Gastroesophageal sphincter (tissue), 4 donors: ENCODE measurements around the gene PSME4. TPM values are rescaled to one million over a fixed set of nuclear protein-coding genes. Genes with fewer than 3 reads are reported as not detected.
"Not testable (repeated sequence)": the region's sequence is repeated elsewhere in the genome, so short reads cannot be mapped to it uniquely, and the experiment has no call there.

Experiments used
- ATAC-seq: fragments of 150-250 bp; one replicate; pipeline ENCODE4 v1.9.1; 2016; ENCODE audit warnings: mild to moderate bottlenecking, moderate library complexity
- H3K27ac ChIP-seq, 4 donors: fragments of 200-600 bp; sonication (generic) in 3 of 4; 1 replicate in 3 of 4; 2 replicates in 1 of 4; pipeline ENCODE4 v1.5.1; 2016 to 2019
- H3K27me3 ChIP-seq: fragments of 200-600 bp; sonication (generic); one replicate; pipeline ENCODE4 v1.5.1; 2019
- H3K36me3 ChIP-seq, 2 donors: fragments of 200-600 bp; sonication (generic); one replicate each; pipeline ENCODE4 v1.5.1; 2019; ENCODE audit warnings: control low read depth in 1 of 2
- H3K4me1 ChIP-seq, 3 donors: fragments of 200-600 bp; sonication (generic); 1 replicate in 2 of 3; 2 replicates in 1 of 3; pipeline ENCODE4 v1.5.1; 2016 to 2019; ENCODE audit warnings: control low read depth in 2 of 3
- H3K4me3 ChIP-seq, 2 donors: fragments of 200-600 bp; sonication (generic); one replicate each; pipeline ENCODE4 v1.5.1; 2019; ENCODE audit warnings: mild to moderate bottlenecking in 1 of 2, moderate library complexity in 1 of 2
- H3K9me3 ChIP-seq, 3 donors: fragments of 200-600 bp; sonication (generic); one replicate each; pipeline ENCODE4 v1.5.1; 2017 to 2019; ENCODE audit warnings: control low read depth in 2 of 3
- CTCF ChIP-seq, 4 experiments: fragments of 200-600 bp in 2 of 4; fragments of 450-650 bp in 2 of 4; sonication (generic) in 1 of 4; IDR thresholded peaks; one replicate each; pipeline ENCODE4 v1.5.1; 2017 to 2019; ENCODE audit warnings: antibody characterized with exemption in 4 of 4, mild to moderate bottlenecking in 2 of 4, moderate library complexity in 2 of 4
- EP300 ChIP-seq: sonication (generic); formaldehyde crosslinking; IDR thresholded peaks from one replicate; pipeline ENCODE4 v1.6.1; 2017; ENCODE audit warnings: antibody characterized with exemption, mild to moderate bottlenecking
- POLR2A ChIP-seq, 2 donors: fragments of 450-650 bp; IDR thresholded peaks; one replicate each; pipeline ENCODE4 v1.6.1; 2017; ENCODE audit warnings: antibody characterized with exemption in 2 of 2, mild to moderate bottlenecking in 2 of 2, moderate library complexity in 1 of 2
- POLR2AphosphoS5 ChIP-seq: sonication (generic); formaldehyde crosslinking; IDR thresholded peaks from one replicate; pipeline ENCODE4 v1.6.1; 2017; ENCODE audit warnings: antibody characterized with exemption
- WGBS, 2 donors: methylation state at CpG; one replicate each; pipeline ENCODE4 v1.1.5; 2018; ENCODE audit warnings: low coverage in 1 of 2; 5-methylcytosine and 5-hydroxymethylcytosine counted together
- total RNA-seq, 4 donors: library from RNA; depleted of rRNA; stranded (reverse); fragments of >200 nt; gene quantifications; one replicate each; pipeline ENCODE4 v1.1.0, GENCODE V29; 2016

Gene PSME4
- total RNA-seq, 4 donors from 2014 or later: 44.8 to 58.2 (median 49.4) TPM

DNA sequence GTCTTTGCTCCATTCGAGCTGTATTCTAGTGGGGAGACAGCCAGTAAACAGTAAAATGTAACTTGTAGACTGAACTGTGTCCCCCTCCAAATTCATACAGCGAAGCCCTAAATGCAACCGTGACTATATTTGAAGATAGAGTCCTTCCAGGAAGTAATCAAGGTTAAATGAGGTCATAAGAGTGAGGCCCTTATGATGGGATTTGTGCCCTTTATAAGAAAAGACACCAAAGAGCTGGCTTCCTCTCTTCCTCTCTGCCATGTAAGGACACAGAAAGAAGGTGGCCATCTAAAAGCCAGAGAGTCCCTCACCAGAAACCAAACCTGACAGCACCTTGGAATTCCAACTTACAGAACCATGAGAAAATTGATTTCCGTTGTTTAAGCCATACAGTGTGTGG is 142.5 kb downstream of the PSME4 start:
- 95 to 100% methylated on average over 1 to 4 of the region's 4 CpGs for WGBS, 2 donors

GRCh38 chr2:53827398-53828175 is 143.2 kb downstream of the PSME4 start:
- Histone ChIP-seq H3K27me3 (no peaks in the 10 kb centered on the region), H3K4me1 (peaks cover 0 to 29% (median 8%) of the 10 kb centered on the region in 3 donors), H3K9me3 (no peaks in the 10 kb centered on the region), H3K36me3 (peaks cover 0 to 17% of the 10 kb centered on the region in 2 donors), H3K4me3 (no peak overlapping the region), H3K27ac (peak overlapping the region in 3 of 4 donors; percentile 55 to 61 (median 61))
- 81 to 83% methylated on average over 3 of the region's 3 CpGs for WGBS, 2 donors
- TF ChIP-seq EP300: no peak
- no peak for TF ChIP-seq POLR2AphosphoS5
- no peak for TF ChIP-seq CTCF (IDR thresholded peaks at IDR 0.05)
- TF ChIP-seq POLR2A (IDR thresholded peaks at IDR 0.05): no peak
- peak; percentile 25 for ATAC-seq

More for the DNA sequence above, 142.5 kb downstream of the PSME4 start:
- Histone ChIP-seq H3K36me3 (peaks cover 0 to 23% of the 10 kb centered on the region in 2 donors), H3K4me3 (no peak overlapping the region), H3K9me3 (no peaks in the 10 kb centered on the region), H3K27ac (peak overlapping the region in 2 of 4 donors; percentile 61), H3K4me1 (peaks cover 0 to 29% (median 8%) of the 10 kb centered on the region in 3 donors), H3K27me3 (no peaks in the 10 kb centered on the region)
- ATAC-seq: no peak
- TF ChIP-seq CTCF (IDR thresholded peaks at IDR 0.05) (no peak), POLR2A (IDR thresholded peaks at IDR 0.05) (no peak), POLR2AphosphoS5 (no peak), EP300 (no peak)

DNA sequence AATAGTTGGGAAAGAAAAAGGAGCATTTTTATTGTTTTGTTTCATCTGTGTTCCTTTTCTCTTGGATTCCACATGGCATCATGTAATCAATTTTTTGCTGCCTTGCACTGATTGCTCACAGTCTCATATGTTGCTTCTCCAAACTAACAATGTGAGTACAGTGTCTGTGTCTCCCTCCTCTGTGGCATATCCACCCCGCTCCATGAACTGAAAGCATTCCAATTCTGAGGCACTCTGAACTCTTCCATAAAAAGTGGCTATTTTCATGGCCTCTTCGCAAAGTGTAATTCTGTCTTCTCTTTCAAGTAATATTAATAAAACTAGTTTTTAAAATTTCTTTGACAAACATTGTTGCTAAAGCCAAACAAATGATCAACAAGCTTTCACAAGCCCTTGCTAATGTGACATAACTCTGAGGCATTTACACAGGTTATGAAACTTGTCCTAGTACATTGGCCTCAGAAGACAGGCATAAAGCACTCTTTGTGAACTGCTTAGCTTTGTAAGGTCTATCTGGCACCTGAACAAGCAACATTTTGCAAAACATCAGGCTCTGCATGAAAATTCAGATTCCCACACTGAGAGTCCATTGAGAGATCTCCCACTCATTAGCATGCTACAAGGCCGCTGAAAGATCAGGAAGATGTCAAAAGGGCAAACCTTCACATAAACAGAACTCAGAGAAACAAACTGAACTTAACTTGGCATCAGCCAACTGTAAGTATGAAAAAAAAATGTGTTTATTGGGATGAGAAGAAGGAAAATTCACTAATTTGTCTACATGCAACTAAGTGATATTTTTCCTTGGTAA is 144.0 kb downstream of the PSME4 start:
- peak overlapping the region in 3 of 4 donors; percentile 55 to 61 (median 61) for H3K27ac ChIP-seq
- peaks cover 0 to 29% (median 8%) of the 10 kb centered on the region in 3 donors for H3K4me1 ChIP-seq
- TF ChIP-seq POLR2AphosphoS5: peak; percentile 78
- no peak for TF ChIP-seq EP300
- TF ChIP-seq POLR2A (IDR thresholded peaks at IDR 0.05): no peak
- H3K4me3 ChIP-seq: no peak overlapping the region
- peak; percentile 94 for ATAC-seq
- H3K9me3 ChIP-seq: no peaks in the 10 kb centered on the region
- H3K27me3 ChIP-seq: no peaks in the 10 kb centered on the region
- peaks cover 0 to 9% of the 10 kb centered on the region in 2 donors for H3K36me3 ChIP-seq
- 63 to 67% methylated on average over 1 to 3 of the region's 3 CpGs for WGBS, 2 donors

DNA sequence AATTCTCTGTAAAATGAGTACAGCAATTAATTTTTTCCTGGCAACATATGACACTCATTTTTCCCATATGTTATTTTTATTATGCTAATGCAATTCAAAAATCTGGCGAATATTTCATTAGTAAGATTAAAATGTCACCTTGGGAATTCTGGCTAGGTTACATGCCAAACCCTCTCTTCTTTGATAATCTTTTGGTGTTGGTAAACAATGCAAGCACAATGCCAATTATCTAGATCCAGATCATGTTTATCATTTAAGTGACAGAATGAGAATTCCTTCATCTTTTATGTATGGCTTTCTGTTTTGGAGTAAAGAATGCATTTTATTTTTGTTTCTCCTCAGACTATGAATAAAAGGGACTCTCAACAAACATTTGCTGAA is 144.8 kb downstream of the PSME4 start:
- peaks cover 0 to 29% (median 8%) of the 10 kb centered on the region in 3 donors for H3K4me1 ChIP-seq
- no peak overlapping the region for H3K4me3 ChIP-seq
- H3K36me3 ChIP-seq: peaks cover 0 to 1% of the 10 kb centered on the region in 2 donors
- TF ChIP-seq POLR2AphosphoS5 (no peak), CTCF (IDR thresholded peaks at IDR 0.05) (no peak), POLR2A (IDR thresholded peaks at IDR 0.05) (no peak), EP300 (no peak)
- 73 to 75% methylated on average over 1 of the region's 1 CpG for WGBS, 2 donors
- H3K27ac ChIP-seq: peak overlapping the region in 3 of 4 donors; percentile 40 to 61 (median 55)
- no peaks in the 10 kb centered on the region for H3K27me3 ChIP-seq
- no peak for ATAC-seq
- no peaks in the 10 kb centered on the region for H3K9me3 ChIP-seq

- Histone ChIP-seq H3K4me1 (peaks cover 0 to 29% (median 8%) of the 10 kb centered on the region in 3 donors), H3K36me3 (peaks cover 0 to 16% of the 10 kb centered on the region in 2 donors)
- H3K9me3 ChIP-seq, H3K4me3 ChIP-seq, H3K27me3 ChIP-seq, ATAC-seq, H3K27ac ChIP-seq: not testable (repeated sequence)
- 87 to 95% methylated on average over 4 to 9 of the region's 9 CpGs for WGBS, 2 donors
Observed at GRCh38 chr2:53823639-53824038, 147.2 kb downstream of the PSME4 start.
